Upper lobe of left lung (tissue), 6 donors: Measurements from ENCODE around the gene MYO18B. TPM values are rescaled to one million over a fixed set of nuclear protein-coding genes. Genes with fewer than 3 reads are reported as not detected.
A peak's percentile ranks its signal among the peaks of the same experiment; 100 is the strongest.

Source experiments
- ATAC-seq, 2 donors: fragments of 200-7000 bp; cut with Tn5 transposase; one replicate each; pipeline ENCODE4 v1.9.1; 2022; ENCODE audit warnings: mild to moderate bottlenecking in 2 of 2, moderate library complexity in 2 of 2; ENCODE audit not compliant: low FRiP score in 2 of 2
- DNase-seq, 2 donors: peaks; one replicate each; pipeline ENCODE4 v3.0.0-alpha.2; 2019 to 2020
- H3K27ac ChIP-seq, 4 donors: fragments of 200-600 bp; sonication (generic); one replicate each; pipeline ENCODE4 v1.5.1; 2016 to 2019
- H3K27me3 ChIP-seq, 4 donors: fragments of 200-600 bp; sonication (generic); one replicate each; pipeline ENCODE4 v1.5.1; 2017 to 2019
- H3K36me3 ChIP-seq, 4 donors: fragments of 200-600 bp; sonication (generic); one replicate each; pipeline ENCODE4 v1.5.1; 2016 to 2019
- H3K4me1 ChIP-seq, 4 donors: fragments of 200-600 bp; sonication (generic); one replicate each; pipeline ENCODE4 v1.5.1; 2018 to 2019
- H3K4me3 ChIP-seq, 4 donors: fragments of 200-600 bp; sonication (generic); one replicate each; pipeline ENCODE4 v1.5.1; 2017 to 2019; ENCODE audit warnings: mild to moderate bottlenecking in 2 of 4, moderate library complexity in 1 of 4
- H3K9me3 ChIP-seq, 4 donors: fragments of 200-600 bp; sonication (generic); one replicate each; pipeline ENCODE4 v1.5.1; 2018 to 2019
- EP300 ChIP-seq, 4 donors: sonication (generic); formaldehyde crosslinking; IDR thresholded peaks; one replicate each; pipeline ENCODE4 v1.5.1; 2017; ENCODE audit warnings: antibody characterized with exemption in 4 of 4, control low read depth in 2 of 4
- POLR2A ChIP-seq, 4 donors: fragments of 450-650 bp; IDR thresholded peaks; one replicate each; pipeline ENCODE4 v1.5.1; 2016 to 2017; ENCODE audit warnings: antibody characterized with exemption in 4 of 4, mild to moderate bottlenecking in 2 of 4
- POLR2AphosphoS5 ChIP-seq, 2 donors: sonication (generic); formaldehyde crosslinking; IDR thresholded peaks; one replicate each; pipeline ENCODE4 v1.5.1; 2017; ENCODE audit warnings: antibody characterized with exemption in 2 of 2
- WGBS, 2 donors: methylation state at CpG; one replicate each; pipeline ENCODE4 v1.1.5; 2017 to 2018; 5-methylcytosine and 5-hydroxymethylcytosine counted together
- total RNA-seq, 6 donors: library from RNA; depleted of rRNA in 4 of 6; stranded (reverse); fragments of >200 nt in 4 of 6; gene quantifications; one replicate each; pipeline versions ENCODE4 v1.1.0 to v1.2.1, GENCODE V29; 2016 to 2021
- TF ChIP-seq, protein P1 (sequence below), 6 experiments: fragments of 450-650 bp in 4 of 6; fragments of 200-600 bp in 2 of 6; sonication (generic) in 2 of 6; IDR thresholded peaks; one replicate each; pipeline ENCODE4 v1.5.1; 2016 to 2019; ENCODE audit warnings: antibody characterized with exemption in 6 of 6
- donor health status: DM: no; HTN: no; CAD: no; lungs with moderate emphysema.
- donor health status: DM: no; HTN: yes; CAD: no; lungs with severe emphysema.

Gene MYO18B
- total RNA-seq, 6 donors from 2014 or later = 0.09 to 1.3 (median 0.17) TPM; not detected in 3

GRCh38 chr22:25845985-25846745, 104.2 kb downstream of the MYO18B start:
- no peaks in the 10 kb centered on the region for H3K27me3 ChIP-seq
- H3K27ac ChIP-seq = no peak overlapping the region
- no peaks in the 10 kb centered on the region for H3K9me3 ChIP-seq
- no peaks in the 10 kb centered on the region for H3K36me3 ChIP-seq
- WGBS, 2 donors = 68 to 83% methylated on average over 8 to 12 of the region's 12 CpGs
- no peak for TF ChIP-seq POLR2A (IDR thresholded peaks at IDR 0.05)
- TF ChIP-seq, protein P1, sequence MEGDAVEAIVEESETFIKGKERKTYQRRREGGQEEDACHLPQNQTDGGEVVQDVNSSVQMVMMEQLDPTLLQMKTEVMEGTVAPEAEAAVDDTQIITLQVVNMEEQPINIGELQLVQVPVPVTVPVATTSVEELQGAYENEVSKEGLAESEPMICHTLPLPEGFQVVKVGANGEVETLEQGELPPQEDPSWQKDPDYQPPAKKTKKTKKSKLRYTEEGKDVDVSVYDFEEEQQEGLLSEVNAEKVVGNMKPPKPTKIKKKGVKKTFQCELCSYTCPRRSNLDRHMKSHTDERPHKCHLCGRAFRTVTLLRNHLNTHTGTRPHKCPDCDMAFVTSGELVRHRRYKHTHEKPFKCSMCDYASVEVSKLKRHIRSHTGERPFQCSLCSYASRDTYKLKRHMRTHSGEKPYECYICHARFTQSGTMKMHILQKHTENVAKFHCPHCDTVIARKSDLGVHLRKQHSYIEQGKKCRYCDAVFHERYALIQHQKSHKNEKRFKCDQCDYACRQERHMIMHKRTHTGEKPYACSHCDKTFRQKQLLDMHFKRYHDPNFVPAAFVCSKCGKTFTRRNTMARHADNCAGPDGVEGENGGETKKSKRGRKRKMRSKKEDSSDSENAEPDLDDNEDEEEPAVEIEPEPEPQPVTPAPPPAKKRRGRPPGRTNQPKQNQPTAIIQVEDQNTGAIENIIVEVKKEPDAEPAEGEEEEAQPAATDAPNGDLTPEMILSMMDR (IDR thresholded peaks at IDR 0.05) = no peak
- no peak for TF ChIP-seq POLR2AphosphoS5 (IDR thresholded peaks at IDR 0.05)
- TF ChIP-seq EP300 (IDR thresholded peaks at IDR 0.05) = no peak
- H3K4me3 ChIP-seq = no peak overlapping the region
- no peaks in the 10 kb centered on the region for H3K4me1 ChIP-seq
- DNase-seq (peak in 1 of 2 donors; percentile 48), ATAC-seq (no peak)

DNA sequence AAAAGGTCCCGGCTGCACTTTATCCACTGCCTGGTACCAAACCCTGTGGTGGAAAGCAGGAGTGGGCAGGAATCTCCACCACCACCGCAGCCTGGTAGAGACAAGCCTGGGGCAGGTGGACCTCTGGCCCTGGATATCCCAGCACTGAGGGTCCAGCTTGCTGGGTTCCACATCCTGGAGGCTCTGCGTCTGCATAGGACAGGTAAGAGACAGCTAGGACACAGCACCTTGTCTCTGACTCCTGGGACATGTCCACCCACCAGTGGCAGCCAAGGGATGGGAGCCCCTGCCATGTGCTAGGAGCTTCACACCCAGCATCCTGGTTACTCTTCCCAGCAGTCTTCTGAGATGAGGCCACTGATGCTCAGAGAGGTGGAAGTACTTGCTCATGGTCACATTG, 105.5 kb downstream of the MYO18B start:
- 87 to 96% methylated on average over 2 to 3 of the region's 3 CpGs for WGBS, 2 donors
- Histone ChIP-seq H3K36me3 (no peaks in the 10 kb centered on the region), H3K9me3 (no peaks in the 10 kb centered on the region), H3K27ac (no peak overlapping the region), H3K27me3 (no peaks in the 10 kb centered on the region), H3K4me1 (no peaks in the 10 kb centered on the region), H3K4me3 (no peak overlapping the region)
- ATAC-seq = no peak
- TF ChIP-seq POLR2A (IDR thresholded peaks at IDR 0.05) = no peak
- no peak for TF ChIP-seq POLR2AphosphoS5 (IDR thresholded peaks at IDR 0.05)
- no peak for TF ChIP-seq EP300 (IDR thresholded peaks at IDR 0.05)
- TF ChIP-seq, protein P1 (IDR thresholded peaks at IDR 0.05) = no peak
- DNase-seq = no peak

- ATAC-seq (no peak), DNase-seq (peak in 1 of 2 donors; percentile 42)
- H3K27ac ChIP-seq = no peak overlapping the region
- no peak overlapping the region for H3K4me3 ChIP-seq
- H3K4me1 ChIP-seq = no peaks in the 10 kb centered on the region
- H3K36me3 ChIP-seq = no peaks in the 10 kb centered on the region
- H3K27me3 ChIP-seq = no peaks in the 10 kb centered on the region
- H3K9me3 ChIP-seq = no peaks in the 10 kb centered on the region
- TF ChIP-seq, protein P1 (IDR thresholded peaks at IDR 0.05) = no peak
- TF ChIP-seq POLR2A (IDR thresholded peaks at IDR 0.05) (no peak), POLR2AphosphoS5 (IDR thresholded peaks at IDR 0.05) (no peak), EP300 (IDR thresholded peaks at IDR 0.05) (no peak)
- 76 to 80% methylated on average over 10 of the region's 10 CpGs for WGBS, 2 donors
Observed at GRCh38 chr22:25848954-25849353, 107.0 kb downstream of the MYO18B start.

DNA sequence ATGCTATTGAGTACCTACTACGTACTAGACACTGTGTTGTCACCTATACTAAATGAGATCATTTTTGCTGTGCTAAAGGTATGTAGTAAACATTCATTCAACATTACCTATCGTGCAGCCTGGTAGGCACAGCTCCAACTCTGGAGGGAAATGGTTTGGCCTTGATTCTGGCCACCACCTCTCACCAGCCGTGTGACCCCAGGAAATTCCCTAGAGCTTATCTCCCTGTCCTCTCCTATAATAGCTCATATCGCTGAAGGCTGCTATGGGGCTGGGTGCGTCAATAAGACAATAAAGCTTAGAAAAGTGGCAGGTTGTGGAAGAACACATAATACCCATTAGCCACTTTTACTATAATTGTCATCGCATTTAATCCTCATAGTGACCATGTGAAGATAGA, 107.5 kb downstream of the MYO18B start:
- TF ChIP-seq, protein P1 (IDR thresholded peaks at IDR 0.05) = no peak
- no peak for TF ChIP-seq POLR2A (IDR thresholded peaks at IDR 0.05)
- TF ChIP-seq EP300 (IDR thresholded peaks at IDR 0.05) = no peak
- no peak for TF ChIP-seq POLR2AphosphoS5 (IDR thresholded peaks at IDR 0.05)
- WGBS, 2 donors = 67 to 75% methylated on average over 6 of the region's 6 CpGs
- no peak overlapping the region for H3K27ac ChIP-seq
- H3K9me3 ChIP-seq = no peaks in the 10 kb centered on the region
- no peaks in the 10 kb centered on the region for H3K4me1 ChIP-seq
- DNase-seq (no peak), ATAC-seq (no peak)
- H3K4me3 ChIP-seq = no peak overlapping the region
- H3K36me3 ChIP-seq = no peaks in the 10 kb centered on the region
- no peaks in the 10 kb centered on the region for H3K27me3 ChIP-seq

- Histone ChIP-seq H3K4me3 (no peak overlapping the region), H3K27ac (no peak overlapping the region), H3K27me3 (no peaks in the 10 kb centered on the region), H3K9me3 (no peaks in the 10 kb centered on the region), H3K36me3 (no peaks in the 10 kb centered on the region), H3K4me1 (no peaks in the 10 kb centered on the region)
- 80 to 86% methylated on average over 4 of the region's 4 CpGs for WGBS, 2 donors
- ATAC-seq (no peak), DNase-seq (no peak)
- no peak for TF ChIP-seq EP300 (IDR thresholded peaks at IDR 0.05)
- TF ChIP-seq, protein P1 (IDR thresholded peaks at IDR 0.05) = no peak
- no peak for TF ChIP-seq POLR2AphosphoS5 (IDR thresholded peaks at IDR 0.05)
- no peak for TF ChIP-seq POLR2A (IDR thresholded peaks at IDR 0.05)
Observed at GRCh38 chr22:25852223-25852622, 110.2 kb downstream of the MYO18B start.
